HG02571 (cell line): ENCODE results near the gene TRPM5.
"Not testable (repeated sequence)": the region's sequence is repeated elsewhere in the genome, so short reads cannot be mapped to it uniquely, and the experiment has no call there.

ENCODE experiments used
- ATAC-seq: cut with Tn5 transposase; IDR thresholded peaks from one replicate; pipeline ENCODE4 v1.9.1; 2021; ENCODE audit warnings: mild to moderate bottlenecking, moderate library complexity; ENCODE audit not compliant: unreplicated experiment

The TRPM5 gene, protein sequence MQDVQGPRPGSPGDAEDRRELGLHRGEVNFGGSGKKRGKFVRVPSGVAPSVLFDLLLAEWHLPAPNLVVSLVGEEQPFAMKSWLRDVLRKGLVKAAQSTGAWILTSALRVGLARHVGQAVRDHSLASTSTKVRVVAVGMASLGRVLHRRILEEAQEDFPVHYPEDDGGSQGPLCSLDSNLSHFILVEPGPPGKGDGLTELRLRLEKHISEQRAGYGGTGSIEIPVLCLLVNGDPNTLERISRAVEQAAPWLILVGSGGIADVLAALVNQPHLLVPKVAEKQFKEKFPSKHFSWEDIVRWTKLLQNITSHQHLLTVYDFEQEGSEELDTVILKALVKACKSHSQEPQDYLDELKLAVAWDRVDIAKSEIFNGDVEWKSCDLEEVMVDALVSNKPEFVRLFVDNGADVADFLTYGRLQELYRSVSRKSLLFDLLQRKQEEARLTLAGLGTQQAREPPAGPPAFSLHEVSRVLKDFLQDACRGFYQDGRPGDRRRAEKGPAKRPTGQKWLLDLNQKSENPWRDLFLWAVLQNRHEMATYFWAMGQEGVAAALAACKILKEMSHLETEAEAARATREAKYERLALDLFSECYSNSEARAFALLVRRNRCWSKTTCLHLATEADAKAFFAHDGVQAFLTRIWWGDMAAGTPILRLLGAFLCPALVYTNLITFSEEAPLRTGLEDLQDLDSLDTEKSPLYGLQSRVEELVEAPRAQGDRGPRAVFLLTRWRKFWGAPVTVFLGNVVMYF (N-terminal part only)

GRCh38 chr11:2443881-2444820, at the start of gene TRPM5:
TSS of gene TRPM5 (minus strand) at chr11:2444514. CDS start at chr11:2423036, 21,478 bp downstream.
- no peak for ATAC-seq

DNA sequence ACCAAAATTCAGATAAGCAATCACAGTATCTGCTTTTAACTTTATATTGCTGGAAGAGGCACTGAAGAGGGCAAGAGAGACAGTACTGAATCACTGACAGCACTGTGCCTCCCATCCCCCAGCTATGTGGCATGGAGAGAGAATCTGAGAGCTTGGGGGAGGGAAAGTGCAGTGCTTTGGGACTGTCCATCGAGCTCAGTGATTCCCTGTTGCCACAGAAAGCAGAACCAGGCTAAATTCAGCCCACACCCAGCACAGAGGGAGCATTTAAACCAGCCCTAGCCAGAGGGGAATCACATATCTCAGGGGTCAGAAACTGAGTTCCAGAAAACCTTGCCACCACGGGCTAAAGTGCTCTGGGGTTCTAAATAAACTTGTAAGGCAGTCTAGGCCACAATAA, 44.8 kb upstream of the TRPM5 start:
- no peak for ATAC-seq

DNA sequence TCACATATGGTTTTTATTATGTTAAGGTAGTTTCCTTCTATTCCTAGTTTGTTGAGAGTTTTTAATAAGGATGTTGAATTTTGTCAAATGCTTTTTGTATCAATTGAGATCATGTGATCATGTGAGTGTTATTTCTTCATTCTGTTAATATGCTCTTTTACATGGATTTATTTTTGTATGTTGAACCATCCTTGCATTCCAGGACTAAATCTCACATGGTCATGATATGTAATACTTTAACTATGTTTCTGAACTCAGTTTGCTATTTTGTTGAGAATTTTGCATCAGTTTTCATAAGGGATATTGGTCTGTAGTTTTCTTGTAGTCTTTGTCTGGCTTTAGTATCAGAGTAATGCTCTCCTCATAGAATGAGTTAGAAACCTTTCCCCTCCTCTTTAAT, 43.7 kb upstream of the TRPM5 start:
- no peak for ATAC-seq

GRCh38 chr11:2484576-2485125, 40.3 kb upstream of the TRPM5 start:
- no peak for ATAC-seq

GRCh38 chr11:2483426-2483825, 39.1 kb upstream of the TRPM5 start:
- no peak for ATAC-seq

- no peak for ATAC-seq
These were observed 38.4 kb upstream of the TRPM5 start for GRCh38 chr11:2482745-2483144.

GRCh38 chr11:2482204-2482603, 37.9 kb upstream of the TRPM5 start:
- no peak for ATAC-seq

GRCh38 chr11:2481253-2481652, 36.9 kb upstream of the TRPM5 start:
- ATAC-seq: no peak

GRCh38 chr11:2480874-2481220, 36.5 kb upstream of the TRPM5 start:
- ATAC-seq: no peak

GRCh38 chr11:2480067-2480873, 36.0 kb upstream of the TRPM5 start:
- not testable (repeated sequence) for ATAC-seq

DNA sequence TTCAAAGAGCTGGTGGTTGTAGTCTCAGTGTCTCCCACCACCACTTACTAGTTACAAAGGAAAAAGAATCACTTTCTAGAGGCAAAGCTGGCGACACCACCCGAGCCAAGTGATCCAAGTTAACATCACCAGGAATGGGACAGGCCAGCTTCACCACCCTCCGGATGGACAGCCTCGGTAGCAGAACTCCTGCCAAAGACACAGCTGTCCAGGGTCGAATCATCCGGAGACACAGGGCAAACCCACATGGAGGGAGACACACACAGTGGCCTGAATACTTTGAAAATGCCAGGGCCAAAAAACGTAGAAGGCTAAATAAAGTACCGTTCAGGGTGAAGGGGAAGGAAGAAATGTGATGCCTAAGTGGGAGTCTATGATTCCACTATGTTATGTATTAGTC, 33.6 kb upstream of the TRPM5 start:
- no peak for ATAC-seq

GRCh38 chr11:2477254-2477653, 32.9 kb upstream of the TRPM5 start:
- ATAC-seq: no peak

GRCh38 chr11:2475136-2475918, 31.0 kb upstream of the TRPM5 start:
- no peak for ATAC-seq

- no peak for ATAC-seq
These were observed 30.0 kb upstream of the TRPM5 start for GRCh38 chr11:2474059-2474901.

GRCh38 chr11:2473361-2474058, 29.2 kb upstream of the TRPM5 start:
- ATAC-seq: no peak

- no peak for ATAC-seq
These were observed 28.3 kb upstream of the TRPM5 start for GRCh38 chr11:2472428-2473186.

GRCh38 chr11:2471804-2472096, 27.4 kb upstream of the TRPM5 start:
- ATAC-seq: no peak
